Ectodermal cell (in vitro differentiated cells): ENCODE measurements around the gene FOXI1.
"Not testable (repeated sequence)": the region's sequence is repeated elsewhere in the genome, so short reads cannot be mapped to it uniquely, and the experiment has no call there.

Source experiments
- H3K27ac ChIP-seq: 2 replicates; pipeline ENCODE4 v1.7.0; 2013; ENCODE audit warnings: mild to moderate bottlenecking, low read depth, low read length; ENCODE audit not compliant: insufficient read depth, poor library complexity, severe bottlenecking
- H3K27me3 ChIP-seq: 2 replicates; pipeline ENCODE4 v1.7.0; 2013; ENCODE audit warnings: mild to moderate bottlenecking, low read length; ENCODE audit not compliant: insufficient read depth, control insufficient read depth, poor library complexity, severe bottlenecking
- H3K36me3 ChIP-seq: one replicate; pipeline ENCODE4 v1.7.0; 2013; ENCODE audit warnings: low read length; ENCODE audit not compliant: control insufficient read depth, insufficient read depth
- H3K4me1 ChIP-seq: one replicate; pipeline ENCODE4 v1.7.0; 2013; ENCODE audit warnings: low read length; ENCODE audit not compliant: control insufficient read depth, insufficient read depth
- H3K4me3 ChIP-seq: 2 replicates; pipeline ENCODE4 v1.7.0; 2013; ENCODE audit warnings: low read depth, low read length, control low read depth; ENCODE audit not compliant: insufficient read depth
- H3K9me3 ChIP-seq: 2 replicates; pipeline ENCODE4 v1.7.0; 2013; ENCODE audit warnings: mild to moderate bottlenecking, low read length, moderate library complexity; ENCODE audit not compliant: control insufficient read depth
- WGBS, 2 experiments: methylation state at CpG; one replicate each; pipeline ENCODE4 v1.1.7; 2013; ENCODE audit warnings: missing lambda C conversion rate in 2 of 2; 5-methylcytosine and 5-hydroxymethylcytosine counted together

The FOXI1 gene

DNA sequence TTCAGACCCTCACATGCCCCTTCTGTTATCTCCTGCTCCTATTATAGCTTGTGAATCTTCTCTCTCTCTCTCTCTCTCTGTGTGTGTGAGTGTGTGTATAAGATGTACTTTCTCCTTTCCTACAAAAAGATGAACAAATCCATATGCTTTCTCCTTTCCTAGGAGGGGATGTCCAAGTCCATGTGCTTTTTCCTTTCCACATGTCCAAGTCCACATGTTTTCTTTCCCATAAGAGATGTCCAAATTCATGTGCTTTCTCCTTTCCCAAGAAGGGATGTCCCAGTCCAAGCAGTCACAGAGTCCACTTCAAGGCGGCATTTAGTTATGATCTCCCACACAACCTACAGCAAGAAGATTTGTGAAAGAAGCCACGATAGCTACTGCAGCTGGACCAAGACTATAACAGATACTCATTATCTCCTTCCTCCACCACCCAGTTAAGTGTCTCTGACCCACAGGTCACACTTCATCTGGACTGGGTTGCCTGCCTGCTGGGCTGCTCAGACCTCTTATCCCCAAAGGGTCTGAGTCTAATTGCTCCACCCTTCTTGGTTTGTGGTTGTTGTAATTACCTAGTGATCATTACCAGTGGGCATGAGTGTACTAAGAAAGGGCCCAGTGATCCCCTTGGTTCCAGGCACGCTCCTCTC is 18.4 kb upstream of the FOXI1 start:
- Histone ChIP-seq H3K4me1 (no peaks in the 10 kb centered on the region), H3K36me3 (no peaks in the 10 kb centered on the region), H3K9me3 (no peaks in the 10 kb centered on the region), H3K27me3 (no peaks in the 10 kb centered on the region), H3K27ac (no peak overlapping the region), H3K4me3 (no peak overlapping the region)
- WGBS, 2 experiments: 91 to 98% methylated on average over 3 of the region's 3 CpGs

DNA sequence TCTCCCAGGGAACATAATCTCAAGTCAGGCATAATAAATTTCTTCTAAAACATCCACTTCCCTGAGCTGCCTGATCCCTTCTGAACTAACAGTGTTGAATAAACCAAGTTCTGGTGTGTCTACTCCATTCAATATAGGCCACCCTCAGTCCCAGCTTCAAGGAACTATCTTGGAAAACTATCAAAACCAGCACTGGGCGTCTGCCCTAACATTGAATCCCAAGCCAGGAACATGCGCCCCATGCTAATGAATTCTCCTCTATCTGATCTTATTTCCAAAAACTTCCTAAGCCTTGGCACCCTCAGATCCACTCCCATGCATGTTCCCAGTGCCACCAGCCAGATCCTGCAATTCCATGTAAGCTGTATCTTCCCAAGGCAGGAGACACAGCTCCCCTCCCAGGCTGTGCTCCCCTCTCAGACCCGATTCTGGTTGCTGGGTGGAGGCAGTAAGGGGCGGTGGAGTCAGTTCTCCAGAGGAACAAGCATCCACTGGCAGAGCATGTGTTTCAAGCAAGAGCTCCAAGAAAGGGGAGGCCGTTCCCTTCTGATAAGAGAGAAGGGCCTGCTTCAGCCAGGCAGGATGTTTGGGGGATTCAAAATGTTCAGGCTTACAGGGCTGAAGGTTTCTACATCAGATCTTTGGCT is 13.1 kb upstream of the FOXI1 start:
- no peaks in the 10 kb centered on the region for H3K9me3 ChIP-seq
- H3K27ac ChIP-seq: no peak overlapping the region
- no peaks in the 10 kb centered on the region for H3K27me3 ChIP-seq
- H3K36me3 ChIP-seq: no peaks in the 10 kb centered on the region
- H3K4me1 ChIP-seq: no peaks in the 10 kb centered on the region
- H3K4me3 ChIP-seq: no peak overlapping the region
- WGBS, 2 experiments: 91 to 92% methylated on average over 5 of the region's 5 CpGs

DNA sequence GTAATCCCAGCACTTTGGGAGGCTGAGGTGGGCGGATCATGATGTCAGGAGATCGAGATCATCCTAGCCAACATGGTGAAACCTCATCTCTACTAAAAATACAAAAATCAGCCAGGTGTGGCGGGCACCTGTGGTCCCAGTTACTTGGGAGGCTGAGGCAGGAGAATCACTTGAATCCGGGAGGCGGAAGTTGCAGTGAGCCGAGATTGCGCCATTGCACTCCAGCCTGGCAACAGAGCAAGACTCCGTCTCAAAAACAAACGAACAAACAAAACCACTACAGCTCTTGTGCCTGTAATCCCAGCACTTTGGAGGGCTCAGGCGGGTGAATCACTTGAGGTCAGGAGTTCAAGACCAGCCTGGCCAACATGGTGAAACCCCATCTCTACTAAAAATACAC is 11.4 kb upstream of the FOXI1 start:
- H3K9me3 ChIP-seq, H3K27ac ChIP-seq, H3K4me1 ChIP-seq, H3K36me3 ChIP-seq, H3K4me3 ChIP-seq, H3K27me3 ChIP-seq: not testable (repeated sequence)
- WGBS, 2 experiments: 91 to 93% methylated on average over 10 of the region's 10 CpGs

DNA sequence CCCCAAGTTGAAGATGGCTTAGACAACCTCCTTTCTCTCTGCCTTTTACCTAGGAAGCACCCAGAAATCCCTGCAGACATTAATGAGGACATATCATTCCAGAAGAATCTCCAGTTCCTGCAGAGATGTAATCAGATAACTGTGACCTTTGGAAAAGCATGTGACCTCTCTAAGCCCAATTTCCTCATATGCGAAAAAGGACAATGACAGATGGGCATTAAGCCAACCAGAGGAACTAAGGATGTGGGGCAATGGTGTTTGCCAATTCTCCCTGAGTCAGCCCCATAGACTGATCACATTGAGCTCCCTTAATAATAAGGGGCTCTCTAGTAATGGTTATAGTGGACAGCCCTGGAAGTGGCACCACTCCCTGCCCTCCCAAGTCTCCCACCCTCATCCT is 10.1 kb upstream of the FOXI1 start:
- Histone ChIP-seq H3K9me3 (no peaks in the 10 kb centered on the region), H3K27ac (no peak overlapping the region), H3K36me3 (no peaks in the 10 kb centered on the region), H3K27me3 (no peaks in the 10 kb centered on the region), H3K4me3 (no peak overlapping the region), H3K4me1 (no peaks in the 10 kb centered on the region)
- 89 to 98% methylated on average over 1 of the region's 1 CpG for WGBS, 2 experiments

DNA sequence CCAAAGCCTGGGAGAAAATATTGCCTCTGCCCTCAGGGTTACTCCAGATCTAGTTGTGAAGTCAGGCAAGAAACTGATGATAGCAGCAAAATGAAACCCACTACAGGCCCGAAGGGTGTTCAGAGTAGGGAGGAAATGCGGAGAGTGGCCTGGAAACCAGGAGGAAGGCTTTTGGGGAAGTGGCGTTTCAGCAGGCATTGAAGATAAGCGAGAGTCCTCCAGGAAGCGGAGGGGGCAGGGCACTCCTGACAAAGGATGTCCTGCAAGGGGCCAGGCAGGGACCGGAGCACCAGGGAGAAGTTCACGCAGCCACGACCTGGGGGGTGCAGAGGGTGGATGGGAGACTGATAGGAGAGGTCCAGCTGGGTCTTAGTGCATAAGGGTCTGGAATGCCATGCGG is 7.8 kb upstream of the FOXI1 start:
- H3K36me3 ChIP-seq: no peaks in the 10 kb centered on the region
- H3K9me3 ChIP-seq: no peaks in the 10 kb centered on the region
- no peak overlapping the region for H3K4me3 ChIP-seq
- 78 to 82% methylated on average over 9 of the region's 9 CpGs for WGBS, 2 experiments
- no peaks in the 10 kb centered on the region for H3K4me1 ChIP-seq
- no peak overlapping the region for H3K27ac ChIP-seq
- no peaks in the 10 kb centered on the region for H3K27me3 ChIP-seq

DNA sequence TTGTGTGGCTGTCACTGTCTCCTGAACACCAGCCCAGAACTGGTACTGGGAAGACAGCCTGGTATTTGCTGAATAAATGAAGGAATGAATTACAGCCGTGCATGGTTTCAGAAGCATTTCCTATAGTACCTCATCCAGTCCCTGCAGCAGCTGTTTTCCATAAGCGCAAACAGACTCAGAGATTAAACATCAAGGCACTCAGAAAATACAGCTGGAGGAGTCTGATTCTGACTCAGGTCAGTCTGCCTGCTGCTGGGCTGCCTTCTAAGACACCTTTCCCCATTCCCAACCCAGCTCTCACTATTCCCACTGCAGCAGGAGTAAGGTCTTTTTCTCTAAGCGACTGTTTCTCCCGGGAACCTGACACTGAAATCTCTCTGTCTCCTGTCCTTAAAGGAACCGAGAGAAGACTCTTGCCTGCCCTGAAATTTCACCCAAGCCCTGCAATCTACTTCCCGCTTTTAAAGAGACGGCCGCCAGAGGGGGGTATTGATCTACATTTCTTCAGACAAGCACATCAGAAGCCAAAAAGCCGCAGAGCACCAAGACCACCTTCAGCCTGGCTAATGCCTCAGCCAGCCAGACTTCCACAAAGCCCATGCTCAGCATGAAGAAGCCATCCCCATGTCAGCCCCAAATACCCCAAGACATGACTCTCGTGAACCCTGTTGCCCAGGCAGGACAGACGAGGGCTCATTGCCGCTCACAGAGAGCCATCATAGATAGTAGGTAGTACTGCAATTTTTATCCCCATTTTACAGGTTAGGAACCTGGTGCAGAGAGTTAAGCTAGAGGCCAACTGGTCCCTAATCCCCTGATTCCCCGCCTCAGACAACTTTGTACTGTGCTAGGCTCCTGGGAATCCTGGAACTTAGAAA is 5.4 kb upstream of the FOXI1 start:
- Histone ChIP-seq H3K4me3 (no peak overlapping the region), H3K27ac (no peak overlapping the region), H3K9me3 (no peaks in the 10 kb centered on the region), H3K4me1 (no peaks in the 10 kb centered on the region), H3K27me3 (peaks cover 19% of the 10 kb centered on the region), H3K36me3 (no peaks in the 10 kb centered on the region)
- WGBS, 2 experiments: 37 to 39% methylated on average over 13 of the region's 13 CpGs

DNA sequence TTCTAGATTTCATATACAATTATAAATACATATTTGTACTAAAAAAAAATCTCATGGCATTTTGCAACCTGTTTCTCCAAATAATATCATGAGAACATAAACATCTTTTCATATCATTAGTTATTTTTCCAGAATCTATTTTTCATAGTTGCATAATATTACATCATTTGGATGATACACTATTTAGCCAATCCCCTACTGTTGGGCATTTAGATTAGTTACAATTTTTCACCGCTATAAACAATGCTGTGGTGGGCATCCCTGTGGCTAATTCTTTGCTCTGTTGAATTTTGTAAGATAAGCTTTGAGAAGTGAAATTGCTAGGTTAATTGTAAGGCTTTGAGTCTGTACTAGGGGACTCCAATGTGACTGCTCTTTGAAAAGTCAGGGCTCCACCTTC is 2.2 kb upstream of the FOXI1 start:
- Histone ChIP-seq H3K4me3 (no peak overlapping the region), H3K27me3 (peaks cover 49% of the 10 kb centered on the region)

DNA sequence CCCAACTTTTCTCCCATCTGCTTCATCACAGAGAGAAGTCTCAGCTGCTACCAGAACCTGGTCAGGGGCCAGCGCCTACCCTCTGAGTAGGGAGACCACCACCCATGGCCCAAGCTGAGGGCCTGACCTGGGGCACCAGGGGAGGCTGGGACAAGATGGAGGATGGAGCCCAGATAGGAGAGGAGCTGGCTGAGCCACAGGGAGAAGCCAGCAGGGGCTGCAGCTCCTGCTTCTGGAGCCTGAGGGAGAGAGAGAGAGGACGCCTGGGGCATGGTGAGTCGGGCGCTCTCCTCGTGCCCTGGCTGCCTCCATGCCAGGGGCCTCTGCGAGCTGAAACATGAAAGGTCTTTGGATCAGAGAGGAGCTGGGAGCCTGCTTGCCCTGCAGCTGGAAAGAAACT is 1.4 kb upstream of the FOXI1 start:
- no peaks in the 10 kb centered on the region for H3K9me3 ChIP-seq
- H3K4me1 ChIP-seq: no peaks in the 10 kb centered on the region
- H3K27me3 ChIP-seq: peaks cover 58% of the 10 kb centered on the region
- H3K36me3 ChIP-seq: no peaks in the 10 kb centered on the region
- H3K27ac ChIP-seq: no peak overlapping the region
- 88 to 92% methylated on average over 6 of the region's 6 CpGs for WGBS, 2 experiments
- no peak overlapping the region for H3K4me3 ChIP-seq

More for the DNA sequence above, 2.2 kb upstream of the FOXI1 start:
- Histone ChIP-seq H3K4me1 (no peaks in the 10 kb centered on the region), H3K36me3 (no peaks in the 10 kb centered on the region), H3K9me3 (no peaks in the 10 kb centered on the region), H3K27ac (no peak overlapping the region)
- WGBS, 2 experiments: 96 to 100% methylated on average over 1 of the region's 1 CpG

DNA sequence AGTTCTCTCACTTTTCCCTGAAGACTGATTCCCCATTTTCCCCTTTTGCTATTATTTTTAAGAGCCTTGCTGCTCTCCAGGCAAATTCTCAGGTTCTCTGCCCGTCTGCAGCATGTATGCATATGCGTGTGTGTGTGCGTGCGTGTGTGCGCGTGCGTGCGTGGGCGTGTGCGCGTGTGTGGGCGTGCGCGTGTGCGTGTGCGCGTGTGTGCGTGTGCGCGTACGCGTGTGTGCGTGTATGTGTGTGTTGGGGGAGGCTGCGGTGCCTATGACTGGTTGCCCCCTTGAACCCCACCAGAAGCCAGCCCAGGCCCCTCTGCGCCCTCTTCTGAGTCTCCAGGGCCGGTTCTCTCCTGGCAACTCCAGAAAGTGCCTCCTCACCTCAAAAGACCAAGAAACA is 987 bp upstream of the FOXI1 start:
- Histone ChIP-seq H3K27me3 (peaks cover 62% of the 10 kb centered on the region), H3K36me3 (no peaks in the 10 kb centered on the region), H3K4me1 (peaks cover 2% of the 10 kb centered on the region), H3K9me3 (no peaks in the 10 kb centered on the region), H3K4me3 (no peak overlapping the region), H3K27ac (no peak overlapping the region)
- WGBS, 2 experiments: 89 to 93% methylated on average over 26 of the region's 26 CpGs

DNA sequence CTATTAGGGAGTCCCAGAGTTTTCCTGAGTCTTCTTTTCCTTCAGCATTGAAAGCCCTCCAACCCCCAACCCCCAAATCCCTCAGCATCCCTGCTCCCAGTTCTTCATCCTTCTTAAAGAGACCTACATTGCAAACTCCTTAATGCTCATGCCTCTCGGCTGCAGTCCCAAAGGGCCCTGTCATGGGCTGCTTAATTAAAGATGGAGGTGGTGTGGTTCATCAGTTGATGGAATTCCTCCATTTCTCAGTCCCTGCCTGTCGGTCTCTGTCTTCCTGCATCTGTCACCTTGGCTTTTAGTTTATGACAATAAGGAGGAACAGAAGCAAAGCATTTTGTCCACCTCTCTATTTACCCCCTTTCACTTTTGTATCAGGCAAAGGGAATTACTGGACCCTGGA is 2.0 kb downstream of the FOXI1 start:
- peaks cover 89% of the 10 kb centered on the region for H3K27me3 ChIP-seq
- peaks cover 18% of the 10 kb centered on the region for H3K4me1 ChIP-seq
- H3K27ac ChIP-seq: no peak overlapping the region
- no peaks in the 10 kb centered on the region for H3K9me3 ChIP-seq
- no peaks in the 10 kb centered on the region for H3K36me3 ChIP-seq
- 88 to 95% methylated on average over 2 of the region's 2 CpGs for WGBS, 2 experiments
- no peak overlapping the region for H3K4me3 ChIP-seq
